Measurements from ENCODE around the gene LRRC49. TPM values are rescaled to one million over a fixed set of nuclear protein-coding genes. Genes with fewer than 3 reads are reported as not detected.

LRRC49 gene
- total and polyA plus RNA-seq, 2 donors (not counting 3 experiments of a cell fraction or from before 2014, with no cell fraction given) = 3.0 to 6.6 TPM

- Histone ChIP-seq H3K27me3 (ENCODE audit: control insufficient read depth in 2 of 2, insufficient read depth in 2 of 2, low read length in 2 of 2) (peaks cover 0 to 5% of the 10 kb centered on the region in 2 experiments), H3K9ac (replicated peaks; ENCODE audit: extremely low read depth, insufficient read depth, low read length) (no peak overlapping the region), H3K4me2 (ENCODE audit: insufficient read depth, low read length) (no peak overlapping the region), H3K4me1 (ENCODE audit: control insufficient read depth, extremely low read depth, insufficient read depth, low read length) (peaks cover 3% of the 10 kb centered on the region), H3K36me3 (ENCODE audit: control insufficient read depth in 2 of 2, extremely low read depth in 1 of 2, insufficient read depth in 2 of 2, low read length in 2 of 2) (no peaks in the 10 kb centered on the region), H3K9me3 (replicated peaks; ENCODE audit: control insufficient read depth, insufficient read depth, low read length) (no peaks in the 10 kb centered on the region), H3K79me2 (ENCODE audit: control insufficient read depth, insufficient read depth, low read length) (no peaks in the 10 kb centered on the region), H3K27ac (ENCODE audit: insufficient read depth, low read depth, low read length) (no peak overlapping the region), H2AFZ (ENCODE audit: low read depth, low read length) (no peak overlapping the region), H3K9me1 (replicated peaks; ENCODE audit: control insufficient read depth, extremely low read depth, insufficient read depth, low read length) (no peaks in the 10 kb centered on the region), H3K4me3 (replicated peaks in 1 of 3; ENCODE audit: insufficient read depth in 1 of 3, low read depth in 1 of 3, low read length in 3 of 3) (no peak overlapping the region), H4K20me1 (replicated peaks; ENCODE audit: control insufficient read depth, extremely low read depth, insufficient read depth, low read length) (no peaks in the 10 kb centered on the region)
- TF ChIP-seq, protein P1, sequence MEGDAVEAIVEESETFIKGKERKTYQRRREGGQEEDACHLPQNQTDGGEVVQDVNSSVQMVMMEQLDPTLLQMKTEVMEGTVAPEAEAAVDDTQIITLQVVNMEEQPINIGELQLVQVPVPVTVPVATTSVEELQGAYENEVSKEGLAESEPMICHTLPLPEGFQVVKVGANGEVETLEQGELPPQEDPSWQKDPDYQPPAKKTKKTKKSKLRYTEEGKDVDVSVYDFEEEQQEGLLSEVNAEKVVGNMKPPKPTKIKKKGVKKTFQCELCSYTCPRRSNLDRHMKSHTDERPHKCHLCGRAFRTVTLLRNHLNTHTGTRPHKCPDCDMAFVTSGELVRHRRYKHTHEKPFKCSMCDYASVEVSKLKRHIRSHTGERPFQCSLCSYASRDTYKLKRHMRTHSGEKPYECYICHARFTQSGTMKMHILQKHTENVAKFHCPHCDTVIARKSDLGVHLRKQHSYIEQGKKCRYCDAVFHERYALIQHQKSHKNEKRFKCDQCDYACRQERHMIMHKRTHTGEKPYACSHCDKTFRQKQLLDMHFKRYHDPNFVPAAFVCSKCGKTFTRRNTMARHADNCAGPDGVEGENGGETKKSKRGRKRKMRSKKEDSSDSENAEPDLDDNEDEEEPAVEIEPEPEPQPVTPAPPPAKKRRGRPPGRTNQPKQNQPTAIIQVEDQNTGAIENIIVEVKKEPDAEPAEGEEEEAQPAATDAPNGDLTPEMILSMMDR (IDR thresholded peaks at IDR 0.05; ENCODE audit: extremely low read depth in 1 of 2, insufficient read depth in 1 of 2, low read depth in 1 of 2, low read length in 2 of 2) = no peak
- TF ChIP-seq EZH2 (IDR thresholded peaks at IDR 0.05; ENCODE audit: borderline replicate concordance, low read depth, low read length, severe bottlenecking) (no peak), GATA2 (IDR thresholded peaks at IDR 0.05; ENCODE audit: insufficient read depth, insufficient read length, low read depth, low read length) (no peak), POLR2A (IDR thresholded peaks at IDR 0.05; ENCODE audit: low read depth, low read length) (no peak), FOS (IDR thresholded peaks at IDR 0.05; ENCODE audit: borderline replicate concordance, insufficient read depth, low read length) (no peak), JUN (IDR thresholded peaks at IDR 0.05; ENCODE audit: borderline replicate concordance, insufficient read depth, insufficient read length, low read depth) (no peak), MYC (IDR thresholded peaks at IDR 0.05; ENCODE audit: low read depth, low read length) (no peak), POLR2AphosphoS5 (IDR thresholded peaks at IDR 0.05; ENCODE audit: insufficient read depth, low read depth, low read length) (no peak)
- TF ChIP-seq, protein P2, sequence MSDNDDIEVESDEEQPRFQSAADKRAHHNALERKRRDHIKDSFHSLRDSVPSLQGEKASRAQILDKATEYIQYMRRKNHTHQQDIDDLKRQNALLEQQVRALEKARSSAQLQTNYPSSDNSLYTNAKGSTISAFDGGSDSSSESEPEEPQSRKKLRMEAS (IDR thresholded peaks at IDR 0.05; ENCODE audit: insufficient read depth, insufficient read length) = no peak
- ChIA-PET CTCF (interaction anchor here (1.2 to 3.1 kb wide), 2 partner anchors 12 to 80 kb away, joined by 3 to 13 read pairs; no protein-coding TSS in a partner anchor), POLR2A (no interaction called here)
- intact Hi-C loops (cut with micrococcal nuclease) = no loop called here
- DNase-seq (ENCODE audit: low read depth, low spot score) = no peak
- no peak for FAIRE-seq
- dilution Hi-C loops (cut with MboI; ENCODE audit: extremely low pct_ligation_motif_present, low sequenced_read_pairs) = no loop called here
- BruUV-seq (replicated peaks) = no TSS peak
These were observed 199.0 kb downstream of the LRRC49 start for GRCh38 chr15:71091601-71092000.
